Hypothalamus (tissue), 51 donors: Measurements from ENCODE around the gene GPR52.
"Not testable (repeated sequence)": the region's sequence is repeated elsewhere in the genome, so short reads cannot be mapped to it uniquely, and the experiment has no call there.

ENCODE experiments used
- DNase-seq, 51 donors: peaks; one replicate each; lab custom pipeline; 2025; lab: John Stamatoyannopoulos, UW

Gene GPR52

GRCh38 chr1:174447866-174448530 lies at the start of gene GPR52:
Gene GPR52, plus strand, starts transcription at chr1:174447964. Its CDS starts 148 bp downstream, at chr1:174448112.
- DNase-seq: peak in 2 of 51 donors; percentile 34 to 73

GRCh38 chr1:174398246-174398645 lies 49.5 kb upstream of the GPR52 start:
- DNase-seq: no peak

GRCh38 chr1:174399211-174399610 lies 48.6 kb upstream of the GPR52 start:
- DNase-seq: no peak

- no peak for DNase-seq
Measured at GRCh38 chr1:174401075-174401474, 46.7 kb upstream of the GPR52 start.

- DNase-seq: no peak
Measured at GRCh38 chr1:174405219-174405618, 42.5 kb upstream of the GPR52 start.

GRCh38 chr1:174406421-174406820 lies 41.3 kb upstream of the GPR52 start:
- no peak for DNase-seq

GRCh38 chr1:174407665-174408064 lies 40.1 kb upstream of the GPR52 start:
- no peak for DNase-seq

- no peak for DNase-seq
Measured at GRCh38 chr1:174408146-174408545, 39.6 kb upstream of the GPR52 start.

- not testable (repeated sequence) for DNase-seq
Measured at GRCh38 chr1:174409801-174410200, 38.0 kb upstream of the GPR52 start.

- DNase-seq: peak in 2 of 51 donors; percentile 0 to 3
Measured at GRCh38 chr1:174413632-174414031, 34.1 kb upstream of the GPR52 start.

- no peak for DNase-seq
Measured at GRCh38 chr1:174414203-174414602, 33.6 kb upstream of the GPR52 start.

GRCh38 chr1:174415506-174415905 lies 32.3 kb upstream of the GPR52 start:
- no peak for DNase-seq

- DNase-seq: no peak
Measured at GRCh38 chr1:174417921-174418320, 29.8 kb upstream of the GPR52 start.

- DNase-seq: no peak
Measured at GRCh38 chr1:174425121-174425520, 22.6 kb upstream of the GPR52 start.

- no peak for DNase-seq
Measured at GRCh38 chr1:174426153-174426552, 21.6 kb upstream of the GPR52 start.

GRCh38 chr1:174428033-174428432 lies 19.7 kb upstream of the GPR52 start:
- no peak for DNase-seq

GRCh38 chr1:174428739-174429138 lies 19.0 kb upstream of the GPR52 start:
- no peak for DNase-seq

GRCh38 chr1:174433451-174433850 lies 14.3 kb upstream of the GPR52 start:
- no peak for DNase-seq

- DNase-seq: no peak
Measured at GRCh38 chr1:174445351-174445750, 2.4 kb upstream of the GPR52 start.

- DNase-seq: peak in 11 of 51 donors; percentile 2 to 40 (median 23)
Measured at GRCh38 chr1:174445817-174446216, 1.9 kb upstream of the GPR52 start.

- DNase-seq: peak in 1 of 51 donors; percentile 2
Measured at GRCh38 chr1:174448531-174448883, 743 bp downstream of the GPR52 start.

- DNase-seq: peak in 1 of 51 donors; percentile 34
Measured at GRCh38 chr1:174448974-174449373, 1.2 kb downstream of the GPR52 start.

- DNase-seq: no peak
Measured at GRCh38 chr1:174451408-174451807, 3.6 kb downstream of the GPR52 start.
